Activated naive CD4-positive, alpha-beta T cell treated with anti-CD3 and anti-CD28 coated beads for 36 hours (primary cell): ENCODE data around the gene G3BP1. TPM values are rescaled to one million over a fixed set of nuclear protein-coding genes. Genes with fewer than 3 reads are reported as not detected.
A peak's percentile ranks its signal among the peaks of the same experiment; 100 is the strongest.
"Not testable (repeated sequence)": the region's sequence is repeated elsewhere in the genome, so short reads cannot be mapped to it uniquely, and the experiment has no call there.

Experiments used
- CTCF ChIA-PET: fragments of 350-600 bp; sonication (Branson Sonifier 250); formaldehyde crosslinking; loops from one replicate; lab custom pipeline; 2021; ENCODE audit warnings: antibody characterized with exemption; lab: Charles Lee
- DNase-seq: peaks from one replicate; pipeline ENCODE4 v3.0.0-alpha.2; 2020
- H3K27ac Mint-ChIP-seq: one replicate; pipeline ENCODE4 v1.8.0; 2021; ENCODE audit warnings: mild to moderate bottlenecking, mixed read lengths
- H3K27me3 Mint-ChIP-seq: one replicate; pipeline ENCODE4 v1.8.0; 2021; ENCODE audit warnings: low read depth, mixed read lengths
- H3K36me3 Mint-ChIP-seq: one replicate; pipeline ENCODE4 v1.8.0; 2021; ENCODE audit warnings: low read depth, mixed read lengths
- H3K4me1 Mint-ChIP-seq: one replicate; pipeline ENCODE4 v1.8.0; 2021; ENCODE audit warnings: low read depth, mixed read lengths
- H3K4me3 Mint-ChIP-seq: one replicate; pipeline ENCODE4 v1.8.0; 2021; ENCODE audit warnings: mild to moderate bottlenecking, moderate library complexity, mixed read lengths
- H3K9me3 Mint-ChIP-seq: one replicate; pipeline ENCODE4 v1.8.0; 2021; ENCODE audit warnings: mixed read lengths
- intact Hi-C: fragments of 100-400 bp; cut with micrococcal nuclease; formaldehyde crosslinking; loops from one replicate; pipeline ENCODE4 v1.15.1; 2023
- total RNA-seq, 2 experiments: library from RNA; stranded (reverse); gene quantifications; one replicate each; pipeline ENCODE4 v1.2.3, GENCODE V29; 2021

The G3BP1 gene
- total RNA-seq, 2 experiments from 2014 or later, result 220 to 241 TPM

DNA sequence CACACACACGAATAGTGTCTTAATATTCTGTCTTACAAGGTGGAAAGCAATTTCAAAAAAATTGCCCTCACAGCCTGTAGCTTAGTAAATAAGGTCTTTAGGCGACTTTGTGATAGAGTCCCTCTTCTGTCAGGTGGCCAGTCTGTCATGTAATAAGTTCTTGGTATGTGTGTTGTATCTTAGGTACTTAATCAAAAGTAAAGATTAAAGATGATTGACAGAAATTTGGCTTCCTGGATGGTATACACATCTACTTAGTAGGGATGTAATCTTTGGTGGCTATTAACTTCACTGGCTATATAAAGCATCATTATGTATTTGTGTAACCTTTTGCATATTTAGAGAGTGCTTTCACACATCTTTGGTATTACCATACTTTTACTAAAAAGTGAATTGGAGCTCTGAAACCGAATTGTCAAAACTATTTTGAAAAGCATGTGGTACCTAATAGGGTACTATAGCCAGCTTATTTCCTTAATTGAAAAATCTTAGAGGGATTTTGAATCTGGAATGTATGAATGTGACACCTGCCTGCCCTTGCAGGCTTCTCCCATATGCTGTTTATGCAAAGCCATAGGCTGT, 3.4 kb downstream of the G3BP1 start:
- Mint-ChIP-seq H3K4me1 (peaks cover 65% of the 10 kb centered on the region), H3K27me3 (no peaks in the 10 kb centered on the region), H3K9me3 (no peaks in the 10 kb centered on the region), H3K36me3 (peaks cover 43% of the 10 kb centered on the region), H3K4me3 (peak overlapping the region; percentile 43), H3K27ac (no peak overlapping the region)
- intact Hi-C loops, result loop anchor here (10.0 kb wide), 1 partner anchor 1320 kb away; no protein-coding TSS in a partner anchor
- CTCF ChIA-PET, result no interaction called here
- no peak for DNase-seq

DNA sequence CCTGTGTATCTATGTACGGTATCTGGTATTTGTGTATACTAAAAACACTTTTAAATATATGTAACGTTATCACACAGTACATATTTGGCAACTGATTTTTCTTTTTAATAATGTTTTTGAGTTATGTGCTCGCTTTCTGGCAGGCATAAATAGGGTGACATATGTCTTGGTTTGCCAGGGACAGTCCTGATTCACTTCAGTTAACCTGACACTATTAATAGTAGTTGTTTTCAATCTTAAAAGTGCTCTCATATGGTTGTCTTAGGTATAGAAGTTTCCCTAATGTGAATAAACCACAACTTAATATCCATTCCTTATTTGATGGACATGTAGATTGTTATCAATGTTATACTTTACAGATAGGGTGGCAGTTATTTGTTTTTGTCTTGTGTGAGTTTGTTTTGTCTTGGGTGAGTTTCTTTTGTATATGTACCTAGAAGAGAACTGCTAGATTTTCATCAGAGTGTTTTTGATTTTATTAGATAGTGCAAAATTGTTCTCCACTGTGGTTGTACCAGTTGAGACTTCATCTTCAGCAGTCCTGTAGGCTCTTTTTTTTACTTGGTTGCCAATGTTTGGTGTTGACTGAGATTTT, 7.9 kb downstream of the G3BP1 start:
- intact Hi-C loops, result loop anchor here (10.0 kb wide), 1 partner anchor 1325 kb away; no protein-coding TSS in a partner anchor
- Mint-ChIP-seq H3K27ac (peak overlapping the region; percentile 26), H3K36me3 (peaks cover 32% of the 10 kb centered on the region), H3K9me3 (no peaks in the 10 kb centered on the region), H3K4me3 (no peak overlapping the region), H3K27me3 (no peaks in the 10 kb centered on the region), H3K4me1 (peaks cover 84% of the 10 kb centered on the region)
- CTCF ChIA-PET, result no interaction called here
- no peak for DNase-seq

DNA sequence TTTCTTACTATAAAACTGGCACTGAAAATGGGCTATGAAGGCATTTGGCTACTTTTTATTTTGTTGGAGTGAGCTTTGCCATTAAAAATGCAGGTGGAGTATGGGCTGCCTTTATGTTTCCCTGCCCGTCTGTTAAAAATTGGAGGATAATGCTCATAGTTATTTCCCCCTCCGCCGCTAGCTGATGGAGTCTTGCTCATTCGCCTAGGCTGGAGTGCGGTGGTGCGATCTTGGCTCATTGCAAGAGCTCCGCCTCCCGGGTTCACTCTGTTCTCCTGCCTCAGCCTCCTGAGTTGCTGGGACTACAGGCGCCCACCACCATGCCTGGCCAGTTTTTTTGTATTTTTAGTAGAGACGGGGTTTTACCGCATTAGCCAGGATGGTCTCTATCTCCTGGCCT, 8.6 kb downstream of the G3BP1 start:
- Mint-ChIP-seq H3K4me3 (no peak overlapping the region), H3K36me3 (peaks cover 25% of the 10 kb centered on the region), H3K4me1 (peaks cover 82% of the 10 kb centered on the region), H3K27me3 (no peaks in the 10 kb centered on the region), H3K27ac (peak overlapping the region; percentile 55), H3K9me3 (no peaks in the 10 kb centered on the region)
- intact Hi-C loops, result no loop called here
- CTCF ChIA-PET, result no interaction called here
- no peak for DNase-seq

DNA sequence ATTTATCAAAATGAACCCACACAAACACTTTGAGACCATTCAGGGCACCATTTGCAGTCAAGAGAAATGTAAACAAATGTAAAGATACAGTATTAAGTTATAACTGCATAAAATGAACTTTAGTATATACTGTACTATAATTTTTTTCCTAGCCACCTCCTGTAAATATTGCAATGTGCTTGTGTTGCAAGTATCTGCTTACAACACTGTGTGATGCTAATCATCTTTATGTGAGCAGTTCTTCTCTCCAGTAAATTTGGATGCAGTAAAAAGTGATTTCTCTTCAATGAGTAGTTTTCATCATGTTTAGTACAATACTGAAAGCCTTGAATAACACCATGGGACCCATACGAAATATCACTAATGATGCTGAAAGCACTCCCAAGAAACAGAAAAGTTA, 9.4 kb downstream of the G3BP1 start:
- no peak overlapping the region for H3K4me3 Mint-ChIP-seq
- no peak for DNase-seq
- CTCF ChIA-PET, result no interaction called here
- H3K27ac Mint-ChIP-seq, result no peak overlapping the region
- H3K9me3 Mint-ChIP-seq, result no peaks in the 10 kb centered on the region
- intact Hi-C loops, result no loop called here
- no peaks in the 10 kb centered on the region for H3K27me3 Mint-ChIP-seq
- H3K4me1 Mint-ChIP-seq, result peaks cover 82% of the 10 kb centered on the region
- H3K36me3 Mint-ChIP-seq, result peaks cover 26% of the 10 kb centered on the region

DNA sequence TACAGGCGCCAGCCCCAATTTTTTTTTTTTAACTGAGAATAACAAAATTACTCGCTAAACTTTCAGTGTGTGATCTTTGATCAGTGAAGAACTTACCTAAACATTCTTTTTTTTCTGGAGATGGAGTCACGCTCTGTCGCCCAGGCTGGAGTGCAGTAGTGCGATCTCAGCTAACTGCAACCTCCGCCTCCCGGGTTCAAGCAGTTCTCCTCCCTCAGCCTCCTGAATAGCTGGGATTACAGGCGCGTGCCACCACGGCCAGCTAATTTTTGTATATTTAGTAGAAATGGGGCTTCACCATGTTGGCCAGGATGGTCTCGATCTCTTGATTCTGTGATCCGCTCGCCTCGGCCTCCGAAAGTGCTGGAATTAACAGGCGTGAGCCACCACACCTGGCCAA, 11.9 kb downstream of the G3BP1 start:
- peaks cover 21% of the 10 kb centered on the region for H3K36me3 Mint-ChIP-seq
- H3K27me3 Mint-ChIP-seq, H3K27ac Mint-ChIP-seq, intact Hi-C loops, CTCF ChIA-PET, H3K9me3 Mint-ChIP-seq, DNase-seq, H3K4me3 Mint-ChIP-seq: not testable (repeated sequence)
- H3K4me1 Mint-ChIP-seq, result peaks cover 68% of the 10 kb centered on the region

DNA sequence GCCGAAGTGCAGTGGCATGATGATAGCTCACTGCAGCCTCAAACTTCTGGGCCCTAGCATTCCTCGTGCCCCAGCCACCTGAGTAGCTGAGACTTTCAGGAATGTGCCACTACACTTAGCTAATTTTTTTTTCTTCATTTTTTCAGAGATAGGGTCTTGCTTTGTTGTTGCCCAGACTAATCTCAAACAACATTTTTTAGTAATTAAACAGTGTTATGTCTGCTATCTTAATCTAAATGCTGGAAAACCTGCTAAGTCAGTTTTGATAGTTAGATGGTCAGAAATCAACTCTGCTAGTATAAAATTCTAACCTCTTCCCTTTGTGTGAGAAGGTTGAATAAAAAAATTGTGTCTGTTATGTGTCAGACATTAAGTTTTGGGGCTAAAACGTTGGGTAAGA, 12.4 kb downstream of the G3BP1 start:
- no peak overlapping the region for H3K4me3 Mint-ChIP-seq
- no peaks in the 10 kb centered on the region for H3K27me3 Mint-ChIP-seq
- no peaks in the 10 kb centered on the region for H3K9me3 Mint-ChIP-seq
- H3K27ac Mint-ChIP-seq, result no peak overlapping the region
- no peak for DNase-seq
- peaks cover 63% of the 10 kb centered on the region for H3K4me1 Mint-ChIP-seq
- CTCF ChIA-PET, result no interaction called here
- intact Hi-C loops, result no loop called here
- H3K36me3 Mint-ChIP-seq, result peaks cover 17% of the 10 kb centered on the region

DNA sequence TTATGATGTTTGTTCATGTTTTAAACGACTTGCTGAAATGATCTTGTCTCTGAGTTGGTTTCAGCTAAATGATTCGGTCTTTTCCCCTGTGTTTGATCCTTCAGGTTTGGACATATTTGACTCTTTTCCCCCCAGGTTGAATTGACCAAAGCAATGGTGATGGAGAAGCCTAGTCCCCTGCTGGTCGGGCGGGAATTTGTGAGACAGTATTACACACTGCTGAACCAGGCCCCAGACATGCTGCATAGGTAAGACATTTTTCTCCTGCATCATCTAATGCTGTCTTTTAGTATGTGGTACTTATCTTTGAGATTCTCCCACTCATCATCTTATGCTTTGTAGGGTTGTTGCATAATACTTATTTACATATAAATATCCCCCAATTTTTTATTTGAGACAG, 14.7 kb downstream of the G3BP1 start:
- CTCF ChIA-PET, result no interaction called here
- Mint-ChIP-seq H3K4me3 (no peak overlapping the region), H3K27ac (no peak overlapping the region), H3K27me3 (no peaks in the 10 kb centered on the region), H3K9me3 (no peaks in the 10 kb centered on the region), H3K4me1 (peaks cover 45% of the 10 kb centered on the region), H3K36me3 (peaks cover 24% of the 10 kb centered on the region)
- DNase-seq, result no peak
- intact Hi-C loops, result no loop called here

DNA sequence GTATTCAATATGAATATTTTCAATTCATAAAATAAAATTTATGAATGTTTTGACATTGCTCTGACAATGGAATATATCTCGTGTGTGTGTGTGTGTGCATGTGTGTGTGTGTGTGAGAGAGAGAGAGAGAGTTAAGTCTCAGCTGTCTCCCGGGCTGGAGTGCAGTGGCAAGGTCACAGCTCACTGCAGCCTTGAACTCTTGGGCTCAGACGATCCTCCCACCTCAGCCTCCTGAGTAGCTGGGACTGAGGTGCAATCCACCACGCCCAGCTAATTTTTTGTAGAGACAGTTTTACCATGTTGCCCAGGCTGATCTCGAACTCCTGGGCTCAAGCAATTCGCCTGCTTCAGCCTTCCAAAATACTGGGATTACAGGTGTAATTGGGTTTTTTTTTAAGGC, 16.1 kb downstream of the G3BP1 start:
- Mint-ChIP-seq H3K4me3 (no peak overlapping the region), H3K4me1 (peaks cover 40% of the 10 kb centered on the region), H3K27ac (no peak overlapping the region), H3K36me3 (peaks cover 32% of the 10 kb centered on the region), H3K27me3 (no peaks in the 10 kb centered on the region), H3K9me3 (no peaks in the 10 kb centered on the region)
- DNase-seq, result no peak
- CTCF ChIA-PET, result interaction anchor here (0.8 to 1.1 kb wide), 2 partner anchors 11 to 12 kb away, joined by 4 read pairs; no protein-coding TSS in a partner anchor
- intact Hi-C loops, result no loop called here

DNA sequence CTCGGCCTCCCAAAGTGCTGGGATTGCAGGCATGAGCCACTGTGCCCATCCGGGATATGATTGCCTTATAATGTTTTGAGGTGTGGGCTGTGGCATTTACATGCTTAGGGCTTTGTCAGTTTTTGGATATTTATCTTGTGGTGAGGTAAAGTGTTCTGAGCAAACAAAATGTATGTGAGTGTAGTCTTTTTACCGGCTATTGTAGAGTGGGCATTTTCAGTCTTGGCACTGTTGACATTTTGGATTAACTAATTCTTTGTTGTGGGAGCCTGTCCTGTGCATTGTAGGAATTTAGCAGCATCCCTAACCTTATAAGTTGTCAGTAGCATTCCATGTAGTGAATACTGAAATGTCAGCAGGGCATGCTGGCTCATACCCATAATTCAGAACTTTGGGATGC, 21.6 kb downstream of the G3BP1 start:
- Mint-ChIP-seq H3K27ac (no peak overlapping the region), H3K9me3 (no peaks in the 10 kb centered on the region), H3K36me3 (peaks cover 43% of the 10 kb centered on the region)

DNA sequence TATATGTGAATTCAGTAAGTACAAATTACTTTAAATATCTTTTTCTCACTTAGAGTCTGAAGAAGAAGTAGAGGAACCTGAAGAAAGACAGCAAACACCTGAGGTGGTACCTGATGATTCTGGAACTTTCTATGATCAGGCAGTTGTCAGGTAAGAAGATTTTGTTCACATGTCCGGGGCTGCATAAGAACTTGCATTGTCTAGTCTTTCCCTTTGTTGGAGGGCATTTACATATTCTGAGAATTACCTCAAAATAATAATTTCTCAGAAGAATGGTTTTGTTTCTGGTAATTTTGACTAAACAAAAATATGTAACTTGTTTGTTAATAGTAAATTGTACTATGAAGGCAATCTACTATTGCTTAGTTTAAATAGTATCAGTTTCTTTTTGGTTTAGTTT, 23.7 kb downstream of the G3BP1 start:
- intact Hi-C loops, result no loop called here
- CTCF ChIA-PET, result no interaction called here
- Mint-ChIP-seq H3K27ac (no peak overlapping the region), H3K4me1 (peaks cover 29% of the 10 kb centered on the region), H3K4me3 (no peak overlapping the region), H3K36me3 (peaks cover 48% of the 10 kb centered on the region), H3K9me3 (no peaks in the 10 kb centered on the region), H3K27me3 (no peaks in the 10 kb centered on the region)
- no peak for DNase-seq

More for the DNA sequence above, 21.6 kb downstream of the G3BP1 start:
- CTCF ChIA-PET, result interaction anchor here (0.5 kb wide), 1 partner anchor 345 kb away, joined by 3 read pairs; no protein-coding TSS in a partner anchor
- DNase-seq, result no peak
- H3K27me3 Mint-ChIP-seq, result no peaks in the 10 kb centered on the region
- H3K4me1 Mint-ChIP-seq, result peaks cover 18% of the 10 kb centered on the region
- H3K4me3 Mint-ChIP-seq, result no peak overlapping the region
- intact Hi-C loops, result no loop called here

DNA sequence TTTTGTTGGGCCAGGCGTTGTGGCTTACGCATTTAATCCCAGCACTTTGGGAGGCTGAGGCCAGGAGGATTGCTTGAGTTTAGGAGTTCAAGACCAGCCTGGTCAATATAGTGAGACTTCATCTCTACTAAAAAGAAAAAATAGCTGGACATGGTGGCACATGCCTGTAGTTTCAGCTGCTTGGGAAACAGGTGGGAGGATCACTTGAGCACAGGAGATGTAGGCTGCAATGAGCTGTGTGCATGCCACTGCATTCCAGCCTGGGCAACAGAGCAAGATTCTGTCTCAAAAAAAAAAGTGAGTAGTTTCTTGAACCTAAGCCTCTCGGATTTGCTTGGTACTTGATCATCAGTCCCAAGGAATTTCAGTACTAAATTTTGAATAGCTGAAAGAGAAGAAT, 26.9 kb downstream of the G3BP1 start:
- Mint-ChIP-seq H3K4me3 (no peak overlapping the region), H3K4me1 (peaks cover 35% of the 10 kb centered on the region), H3K27ac (no peak overlapping the region), H3K9me3 (no peaks in the 10 kb centered on the region), H3K36me3 (peaks cover 48% of the 10 kb centered on the region), H3K27me3 (no peaks in the 10 kb centered on the region)
- no peak for DNase-seq
- CTCF ChIA-PET, result interaction anchor here (0.7 to 2.5 kb wide), 5 partner anchors 11 to 345 kb away, joined by 4 to 10 read pairs (median 7); no protein-coding TSS in a partner anchor
- intact Hi-C loops, result no loop called here

DNA sequence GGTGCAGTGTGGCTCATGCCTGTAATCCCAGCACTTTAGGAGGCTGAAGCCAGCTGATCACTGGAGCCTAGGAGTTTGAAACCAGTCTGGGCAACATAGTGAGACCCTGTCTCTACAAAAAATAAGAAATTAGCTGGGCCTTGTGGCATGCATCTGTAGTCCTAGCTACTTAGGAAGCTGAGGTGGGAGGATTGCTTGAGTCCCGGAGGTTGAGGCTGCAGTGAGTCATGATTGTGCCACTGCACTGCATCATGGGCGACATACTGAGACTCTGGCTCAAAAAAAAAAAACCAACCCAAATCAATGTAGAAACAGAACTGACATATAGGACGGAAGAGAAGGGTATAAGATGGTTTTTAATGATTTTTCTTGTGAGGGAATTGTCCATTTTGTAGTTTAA, 27.7 kb downstream of the G3BP1 start:
- Mint-ChIP-seq H3K27me3 (no peaks in the 10 kb centered on the region), H3K36me3 (peaks cover 46% of the 10 kb centered on the region), H3K27ac (peak overlapping the region; percentile 31), H3K9me3 (no peaks in the 10 kb centered on the region), H3K4me3 (no peak overlapping the region), H3K4me1 (peaks cover 41% of the 10 kb centered on the region)
- no peak for DNase-seq
- CTCF ChIA-PET, result interaction anchor here (0.6 to 2.5 kb wide), 6 partner anchors 12 to 344 kb away, joined by 3 to 10 read pairs (median 6); no protein-coding TSS in a partner anchor
- intact Hi-C loops, result no loop called here

DNA sequence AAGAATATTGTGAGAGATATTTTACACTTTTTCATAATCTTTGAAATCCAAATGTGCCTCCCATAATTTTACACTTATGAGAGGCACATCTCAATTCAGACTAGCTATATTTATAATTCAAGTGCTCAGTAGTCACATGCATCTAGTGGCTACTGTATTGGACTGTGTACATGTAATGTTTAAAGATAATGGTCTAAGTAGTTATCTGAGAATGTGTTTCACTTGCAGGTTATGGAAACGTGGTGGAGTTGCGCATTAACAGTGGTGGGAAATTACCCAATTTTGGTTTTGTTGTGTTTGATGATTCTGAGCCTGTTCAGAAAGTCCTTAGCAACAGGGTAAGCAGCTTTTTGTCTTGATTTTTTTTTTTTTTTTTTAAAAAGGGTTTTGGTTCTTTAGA, 28.8 kb downstream of the G3BP1 start:
- intact Hi-C loops, result no loop called here
- CTCF ChIA-PET, result interaction anchor here (0.7 kb wide), 1 partner anchor 360 kb away, joined by 3 read pairs; no protein-coding TSS in a partner anchor
- H3K27me3 Mint-ChIP-seq, result no peaks in the 10 kb centered on the region
- DNase-seq, result no peak
- H3K4me3 Mint-ChIP-seq, result no peak overlapping the region
- H3K4me1 Mint-ChIP-seq, result peaks cover 45% of the 10 kb centered on the region
- H3K36me3 Mint-ChIP-seq, result peaks cover 50% of the 10 kb centered on the region
- H3K27ac Mint-ChIP-seq, result no peak overlapping the region
- H3K9me3 Mint-ChIP-seq, result no peaks in the 10 kb centered on the region
